NT2/D1 (cell line): Measurements from ENCODE around the gene MPEG1.

Experiments
- SUZ12 ChIP-seq: IDR thresholded peaks from 2 replicates; pipeline ENCODE4 v1.6.1; 2011; ENCODE audit not compliant: insufficient read length, insufficient read depth; ENCODE audit errors: extremely low read depth
- YY1 ChIP-seq: IDR thresholded peaks from 2 replicates; pipeline ENCODE4 v1.6.1; 2011; ENCODE audit not compliant: insufficient read length, insufficient read depth
- ZNF274 ChIP-seq: IDR thresholded peaks from 2 replicates; pipeline ENCODE4 v1.6.1; 2011; ENCODE audit warnings: mild to moderate bottlenecking, low read depth, low read length

- TF ChIP-seq ZNF274 (no peak), SUZ12 (no peak), YY1 (no peak)
Observed at GRCh38 chr11:59240322-59240721, 27.6 kb upstream of the MPEG1 start.
